Brain microvascular endothelial cell (primary cell): Measurements from ENCODE around the gene PRKG1.

Source experiments
- DNase-seq: peaks from one replicate; pipeline ENCODE4 v3.0.0-alpha.2; 2020
- H3K27ac ChIP-seq: fragments of 250-450 bp; sonication (Bioruptor Pico); 2 replicates; pipeline ENCODE4 v1.5.1; 2020; ENCODE audit warnings: mild to moderate bottlenecking, moderate library complexity
- H3K27me3 ChIP-seq: fragments of 250-450 bp; sonication (Bioruptor Pico); replicated peaks from 2 replicates; pipeline ENCODE4 v1.5.1; 2020; ENCODE audit warnings: mild to moderate bottlenecking
- H3K36me3 ChIP-seq: fragments of 250-450 bp; sonication (Bioruptor Pico); replicated peaks from 2 replicates; pipeline ENCODE4 v1.5.1; 2020; ENCODE audit warnings: mild to moderate bottlenecking
- H3K4me3 ChIP-seq: 2 replicates; pipeline ENCODE4 v1.5.1; 2011; ENCODE audit warnings: low read depth, mild to moderate bottlenecking, control low read depth, low read length, moderate library complexity
- CTCF ChIP-seq: IDR thresholded peaks from 2 replicates; pipeline ENCODE4 v1.5.1; 2011; ENCODE audit warnings: low read depth, mild to moderate bottlenecking, moderate library complexity, low read length, control low read depth, inconsistent platforms; ENCODE audit errors: missing control alignments
- in situ Hi-C: cut with HindIII; loops from 2 replicates; pipeline ENCODE4 v1.10.0; 2017; ENCODE audit warnings: low sequenced_read_pairs, low pct_ligation_motif_present

Gene PRKG1

GRCh38 chr10:51077074-51077473, 2.8 kb downstream of the PRKG1 start:
- Histone ChIP-seq H3K36me3 (no peaks in the 10 kb centered on the region), H3K27ac (no peak overlapping the region), H3K4me3 (no peak overlapping the region), H3K27me3 (no peaks in the 10 kb centered on the region)
- DNase-seq = no peak
- in situ Hi-C loops = no loop called here
- no peak for TF ChIP-seq CTCF

- Histone ChIP-seq H3K27me3 (no peaks in the 10 kb centered on the region), H3K27ac (no peak overlapping the region), H3K4me3 (no peak overlapping the region), H3K36me3 (no peaks in the 10 kb centered on the region)
- in situ Hi-C loops = no loop called here
- DNase-seq = no peak
- no peak for TF ChIP-seq CTCF
These were observed 3.2 kb downstream of the PRKG1 start for GRCh38 chr10:51077507-51077906.

- Histone ChIP-seq H3K27me3 (no peaks in the 10 kb centered on the region), H3K4me3 (no peak overlapping the region), H3K27ac (no peak overlapping the region), H3K36me3 (no peaks in the 10 kb centered on the region)
- no peak for TF ChIP-seq CTCF
- in situ Hi-C loops = no loop called here
- no peak for DNase-seq
These were observed 5.0 kb downstream of the PRKG1 start for GRCh38 chr10:51079331-51079730.

- DNase-seq = no peak
- in situ Hi-C loops = no loop called here
- TF ChIP-seq CTCF = no peak
- Histone ChIP-seq H3K4me3 (no peak overlapping the region), H3K27me3 (no peaks in the 10 kb centered on the region), H3K27ac (no peak overlapping the region), H3K36me3 (no peaks in the 10 kb centered on the region)
These were observed 5.5 kb downstream of the PRKG1 start for GRCh38 chr10:51079766-51080165.

- no peak for DNase-seq
- in situ Hi-C loops = no loop called here
- no peak for TF ChIP-seq CTCF
- Histone ChIP-seq H3K36me3 (no peaks in the 10 kb centered on the region), H3K4me3 (no peak overlapping the region), H3K27me3 (no peaks in the 10 kb centered on the region), H3K27ac (no peak overlapping the region)
These were observed 6.2 kb downstream of the PRKG1 start for GRCh38 chr10:51080311-51081006.

- Histone ChIP-seq H3K36me3 (no peaks in the 10 kb centered on the region), H3K27me3 (no peaks in the 10 kb centered on the region), H3K4me3 (no peak overlapping the region), H3K27ac (no peak overlapping the region)
- DNase-seq = no peak
- in situ Hi-C loops = no loop called here
- no peak for TF ChIP-seq CTCF
These were observed 8.6 kb downstream of the PRKG1 start for GRCh38 chr10:51082857-51083256.
